ENCODE measurements around the gene ZNF275.

Gene ZNF275

GRCh38 chrX:153342762-153343558 is 9.0 kb downstream of the ZNF275 start:
- in situ Hi-C loops (cut with MboI; ENCODE audit: low pct_unique_long_range_greater_than_20kb, low sequenced_read_pairs, unreplicated experiment): no loop called here
- no peak for DNase-seq (ENCODE audit: low spot score)
- TF ChIP-seq CTCF (IDR thresholded peaks at IDR 0.05; ENCODE audit: extremely low read depth, insufficient read depth, missing control alignments): no peak

- no peak for TF ChIP-seq CTCF (IDR thresholded peaks at IDR 0.05; ENCODE audit: extremely low read depth, insufficient read depth, missing control alignments)
- DNase-seq (ENCODE audit: low spot score): no peak
- in situ Hi-C loops (cut with MboI; ENCODE audit: low pct_unique_long_range_greater_than_20kb, low sequenced_read_pairs, unreplicated experiment): no loop called here
Observed at GRCh38 chrX:153343674-153344073, 9.7 kb downstream of the ZNF275 start.

GRCh38 chrX:153347530-153347929 is 13.6 kb downstream of the ZNF275 start:
- no peak for TF ChIP-seq CTCF (IDR thresholded peaks at IDR 0.05; ENCODE audit: extremely low read depth, insufficient read depth, missing control alignments)
- in situ Hi-C loops (cut with MboI; ENCODE audit: low pct_unique_long_range_greater_than_20kb, low sequenced_read_pairs, unreplicated experiment): no loop called here
- DNase-seq (ENCODE audit: low spot score): no peak

GRCh38 chrX:153348421-153348820 is 14.5 kb downstream of the ZNF275 start:
- TF ChIP-seq CTCF (IDR thresholded peaks at IDR 0.05; ENCODE audit: extremely low read depth, insufficient read depth, missing control alignments): no peak
- in situ Hi-C loops (cut with MboI; ENCODE audit: low pct_unique_long_range_greater_than_20kb, low sequenced_read_pairs, unreplicated experiment): no loop called here
- no peak for DNase-seq (ENCODE audit: low spot score)

GRCh38 chrX:153349952-153350351 is 16.0 kb downstream of the ZNF275 start:
- in situ Hi-C loops (cut with MboI; ENCODE audit: low pct_unique_long_range_greater_than_20kb, low sequenced_read_pairs, unreplicated experiment): no loop called here
- DNase-seq (ENCODE audit: low spot score): peak; percentile 5
- no peak for TF ChIP-seq CTCF (IDR thresholded peaks at IDR 0.05; ENCODE audit: extremely low read depth, insufficient read depth, missing control alignments)

GRCh38 chrX:153351981-153352380 is 18.0 kb downstream of the ZNF275 start:
- DNase-seq (ENCODE audit: low spot score): no peak
- in situ Hi-C loops (cut with MboI; ENCODE audit: low pct_unique_long_range_greater_than_20kb, low sequenced_read_pairs, unreplicated experiment): no loop called here
- no peak for TF ChIP-seq CTCF (IDR thresholded peaks at IDR 0.05; ENCODE audit: extremely low read depth, insufficient read depth, missing control alignments)

Data from GM13977 (cell line).